GM19351 (cell line): Measurements from ENCODE around the gene EFNA3.

ENCODE experiments used
- ATAC-seq: cut with Tn5 transposase; IDR thresholded peaks from one replicate; pipeline ENCODE4 v1.9.1; 2021; ENCODE audit warnings: mild to moderate bottlenecking, moderate library complexity; ENCODE audit not compliant: unreplicated experiment

Gene EFNA3

GRCh38 chr1:155078469-155079209 lies at the start of gene EFNA3:
TSS of gene EFNA3 (plus strand) at chr1:155078837. CDS start at chr1:155078942, 105 bp downstream.
- ATAC-seq = no peak

- no peak for ATAC-seq
Observed at GRCh38 chr1:155029513-155030242, 49.0 kb upstream of the EFNA3 start.

GRCh38 chr1:155030243-155030795 lies 48.3 kb upstream of the EFNA3 start:
- ATAC-seq = no peak

GRCh38 chr1:155030899-155031298 lies 47.7 kb upstream of the EFNA3 start:
- ATAC-seq = no peak

- no peak for ATAC-seq
Observed at GRCh38 chr1:155032886-155033285, 45.8 kb upstream of the EFNA3 start.

GRCh38 chr1:155033524-155033923 lies 45.1 kb upstream of the EFNA3 start, which contains the start of the genes DCST1 and DCST2:
TSS of gene DCST1 (plus strand) at chr1:155033824. CDS start at chr1:155034037, 213 bp downstream.
TSS of gene DCST2 (minus strand) at chr1:155033781. CDS start at chr1:155033701, 80 bp downstream.
- ATAC-seq = no peak

- ATAC-seq = no peak
Observed at GRCh38 chr1:155034318-155035208, 44.1 kb upstream of the EFNA3 start.

GRCh38 chr1:155035936-155036335 lies 42.7 kb upstream of the EFNA3 start:
- no peak for ATAC-seq

- ATAC-seq = no peak
Observed at GRCh38 chr1:155037043-155037442, 41.6 kb upstream of the EFNA3 start.

- no peak for ATAC-seq
Observed at GRCh38 chr1:155037851-155038441, 40.7 kb upstream of the EFNA3 start.

- no peak for ATAC-seq
Observed at GRCh38 chr1:155038602-155039307, 39.9 kb upstream of the EFNA3 start.

GRCh38 chr1:155039308-155039669 lies 39.3 kb upstream of the EFNA3 start:
- no peak for ATAC-seq

GRCh38 chr1:155040358-155041093 lies 38.1 kb upstream of the EFNA3 start:
- no peak for ATAC-seq

GRCh38 chr1:155042789-155043188 lies 35.8 kb upstream of the EFNA3 start:
- no peak for ATAC-seq

GRCh38 chr1:155043301-155043702 lies 35.3 kb upstream of the EFNA3 start:
- no peak for ATAC-seq

- ATAC-seq = no peak
Observed at GRCh38 chr1:155043793-155044192, 34.8 kb upstream of the EFNA3 start.

- no peak for ATAC-seq
Observed at GRCh38 chr1:155044365-155044764, 34.3 kb upstream of the EFNA3 start.

GRCh38 chr1:155044812-155045657 lies 33.6 kb upstream of the EFNA3 start:
- ATAC-seq = no peak
